ENCODE data around the gene BACE1-AS. TPM values are rescaled to one million over a fixed set of nuclear protein-coding genes. Genes with fewer than 3 reads are reported as not detected.

BACE1-AS gene
- total and polyA plus RNA-seq, 2 experiments from 2014 or later, result 6.4 to 12.9 TPM

DNA sequence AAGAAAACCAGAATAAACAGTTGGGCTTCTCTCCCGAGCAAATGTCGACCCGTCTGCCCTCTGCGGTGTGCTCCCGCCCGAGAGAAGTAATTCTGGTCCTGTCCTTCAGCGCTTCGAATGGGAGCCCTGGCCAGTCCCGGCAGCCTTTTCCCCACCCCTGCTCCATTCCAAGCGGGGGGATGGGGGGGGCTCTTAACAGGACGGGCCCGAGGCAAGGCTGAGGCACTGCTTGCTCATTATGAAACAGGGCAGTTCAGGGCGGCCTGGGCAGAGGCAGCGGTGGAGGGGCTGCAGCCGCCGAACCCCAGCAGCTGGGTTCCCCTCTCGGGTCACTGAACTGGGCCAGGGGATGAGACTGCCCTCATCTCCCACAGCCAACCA is 9.1 kb downstream of the BACE1-AS start:
- H3K27ac ChIP-seq, result peak overlapping the region; percentile 73
- peak; percentile 51 to 63 for DNase-seq (ENCODE audit: low read depth in 1 of 2, low spot score in 1 of 2)
- H3K27me3 ChIP-seq, result no peaks in the 10 kb centered on the region
- TF ChIP-seq, protein P1, sequence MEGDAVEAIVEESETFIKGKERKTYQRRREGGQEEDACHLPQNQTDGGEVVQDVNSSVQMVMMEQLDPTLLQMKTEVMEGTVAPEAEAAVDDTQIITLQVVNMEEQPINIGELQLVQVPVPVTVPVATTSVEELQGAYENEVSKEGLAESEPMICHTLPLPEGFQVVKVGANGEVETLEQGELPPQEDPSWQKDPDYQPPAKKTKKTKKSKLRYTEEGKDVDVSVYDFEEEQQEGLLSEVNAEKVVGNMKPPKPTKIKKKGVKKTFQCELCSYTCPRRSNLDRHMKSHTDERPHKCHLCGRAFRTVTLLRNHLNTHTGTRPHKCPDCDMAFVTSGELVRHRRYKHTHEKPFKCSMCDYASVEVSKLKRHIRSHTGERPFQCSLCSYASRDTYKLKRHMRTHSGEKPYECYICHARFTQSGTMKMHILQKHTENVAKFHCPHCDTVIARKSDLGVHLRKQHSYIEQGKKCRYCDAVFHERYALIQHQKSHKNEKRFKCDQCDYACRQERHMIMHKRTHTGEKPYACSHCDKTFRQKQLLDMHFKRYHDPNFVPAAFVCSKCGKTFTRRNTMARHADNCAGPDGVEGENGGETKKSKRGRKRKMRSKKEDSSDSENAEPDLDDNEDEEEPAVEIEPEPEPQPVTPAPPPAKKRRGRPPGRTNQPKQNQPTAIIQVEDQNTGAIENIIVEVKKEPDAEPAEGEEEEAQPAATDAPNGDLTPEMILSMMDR (IDR thresholded peaks at IDR 0.05; ENCODE audit: low read depth, low read length), result no peak
- no peaks in the 10 kb centered on the region for H3K9me3 ChIP-seq (ENCODE audit: low read depth)
- no peak overlapping the region for H3K4me3 ChIP-seq
- H3K36me3 ChIP-seq, result no peaks in the 10 kb centered on the region
- peaks cover 44% of the 10 kb centered on the region for H3K4me1 ChIP-seq (ENCODE audit: low read depth)

DNA sequence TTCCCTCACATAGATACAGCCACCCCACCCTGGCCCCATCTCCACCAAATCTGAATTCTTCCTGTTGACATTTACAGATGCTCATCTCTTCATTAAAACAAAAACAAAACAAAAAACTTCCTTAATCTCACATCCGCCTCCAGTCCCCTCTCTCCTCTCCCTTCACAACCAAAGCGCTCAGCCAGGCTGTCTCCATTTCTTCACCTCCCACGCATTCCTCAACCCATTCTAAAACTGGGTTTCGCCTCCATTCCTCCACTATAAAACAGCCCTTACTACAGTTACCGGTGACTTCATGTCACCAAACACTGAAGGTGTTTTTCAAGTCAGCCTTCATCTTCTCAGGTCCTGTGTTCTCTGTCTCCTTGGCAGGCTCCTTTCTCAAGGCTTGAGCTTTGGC is 9.6 kb downstream of the BACE1-AS start:
- DNase-seq (ENCODE audit: low read depth in 1 of 2, low spot score in 1 of 2), result peak in 1 of 2 donors; percentile 74
- Histone ChIP-seq H3K4me3 (no peak overlapping the region), H3K36me3 (no peaks in the 10 kb centered on the region), H3K27ac (no peak overlapping the region), H3K4me1 (ENCODE audit: low read depth) (peaks cover 44% of the 10 kb centered on the region), H3K9me3 (ENCODE audit: low read depth) (no peaks in the 10 kb centered on the region), H3K27me3 (no peaks in the 10 kb centered on the region)
- TF ChIP-seq, protein P1 (IDR thresholded peaks at IDR 0.05; ENCODE audit: low read depth, low read length), result no peak

DNA sequence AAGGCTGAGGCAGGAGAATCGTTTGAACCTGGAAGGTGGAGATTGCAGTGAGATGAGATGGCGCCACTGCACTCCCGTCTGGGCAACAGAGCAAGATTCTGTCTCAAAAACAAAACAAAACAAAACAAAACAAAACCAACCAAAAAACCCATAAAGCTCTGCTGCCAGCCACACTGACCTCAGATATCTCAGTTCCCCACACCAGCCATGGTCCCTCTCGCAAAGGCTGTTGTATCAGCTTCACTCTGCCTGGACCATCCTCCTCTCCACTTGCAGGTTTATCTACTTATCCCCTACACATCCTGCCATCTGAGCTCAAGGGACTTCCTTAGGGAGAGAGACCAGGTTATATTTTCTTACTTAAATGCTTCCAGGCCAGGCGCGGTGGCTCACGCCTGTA is 11.1 kb downstream of the BACE1-AS start:
- H3K27me3 ChIP-seq, result no peaks in the 10 kb centered on the region
- H3K4me3 ChIP-seq, result no peak overlapping the region
- DNase-seq (ENCODE audit: low read depth in 1 of 2, low spot score in 1 of 2), result no peak
- H3K27ac ChIP-seq, result no peak overlapping the region
- no peaks in the 10 kb centered on the region for H3K36me3 ChIP-seq
- H3K9me3 ChIP-seq (ENCODE audit: low read depth), result no peaks in the 10 kb centered on the region
- TF ChIP-seq, protein P1 (IDR thresholded peaks at IDR 0.05; ENCODE audit: low read depth, low read length), result no peak
- H3K4me1 ChIP-seq (ENCODE audit: low read depth), result peaks cover 39% of the 10 kb centered on the region

DNA sequence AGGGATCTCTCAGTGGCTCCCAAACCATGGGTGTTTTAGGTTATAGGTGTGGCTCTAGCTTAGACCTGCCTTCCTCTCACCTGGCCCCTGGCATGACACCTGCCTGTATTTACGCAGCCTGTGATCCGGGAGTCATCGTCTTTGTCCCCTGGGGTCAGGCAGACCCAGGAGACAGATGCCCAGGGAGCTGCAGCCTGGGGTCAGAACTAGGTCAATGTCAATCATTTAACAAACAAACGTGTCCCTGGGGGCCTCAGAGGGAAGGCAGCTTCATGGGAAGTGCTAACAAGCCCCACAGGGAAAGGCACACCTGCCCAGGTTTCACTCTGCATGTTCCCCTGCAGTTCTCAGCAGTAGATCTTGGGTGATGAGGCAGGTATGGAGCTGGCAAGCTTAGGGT is 12.0 kb downstream of the BACE1-AS start:
- H3K9me3 ChIP-seq (ENCODE audit: low read depth), result no peaks in the 10 kb centered on the region
- TF ChIP-seq, protein P1 (IDR thresholded peaks at IDR 0.05; ENCODE audit: low read depth, low read length), result no peak
- H3K36me3 ChIP-seq, result no peaks in the 10 kb centered on the region
- peaks cover 39% of the 10 kb centered on the region for H3K4me1 ChIP-seq (ENCODE audit: low read depth)
- DNase-seq (ENCODE audit: low read depth in 1 of 2, low spot score in 1 of 2), result no peak
- no peak overlapping the region for H3K4me3 ChIP-seq
- no peaks in the 10 kb centered on the region for H3K27me3 ChIP-seq
- H3K27ac ChIP-seq, result no peak overlapping the region

DNA sequence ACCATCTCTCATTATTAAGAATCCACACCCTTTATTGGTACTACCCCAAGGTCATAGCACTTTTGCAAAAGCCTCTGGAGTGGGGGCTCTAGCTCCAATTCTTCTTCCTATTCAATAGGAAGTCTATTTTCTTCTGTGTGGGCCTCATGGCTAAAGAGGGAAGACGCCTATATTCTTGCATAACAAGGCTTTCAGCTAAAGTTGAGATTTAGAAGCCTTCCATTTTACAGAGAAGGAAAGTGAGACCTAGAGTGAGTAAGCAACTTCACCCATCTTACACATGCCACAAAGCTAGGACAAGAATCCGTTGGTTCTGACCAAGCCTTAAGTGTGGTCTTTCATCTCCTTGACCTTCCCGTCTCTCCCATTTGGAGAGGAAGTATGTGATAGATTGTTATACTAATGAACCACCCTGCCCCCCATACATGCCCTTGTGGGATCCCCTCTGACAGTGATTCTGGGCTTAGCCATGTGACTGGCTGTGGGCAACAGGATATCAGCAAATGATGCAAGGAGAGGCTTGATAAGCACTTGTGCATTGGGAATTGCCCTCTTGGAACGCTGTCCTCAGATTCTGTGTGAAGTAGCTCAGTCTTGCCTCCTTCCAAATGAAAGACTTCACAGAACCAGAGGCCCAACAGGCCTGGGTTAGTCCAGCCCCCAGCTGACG is 12.6 kb downstream of the BACE1-AS start:
- peak; percentile 24 to 36 for DNase-seq (ENCODE audit: low read depth in 1 of 2, low spot score in 1 of 2)
- no peaks in the 10 kb centered on the region for H3K27me3 ChIP-seq
- H3K4me1 ChIP-seq (ENCODE audit: low read depth), result peaks cover 39% of the 10 kb centered on the region
- no peak overlapping the region for H3K4me3 ChIP-seq
- TF ChIP-seq, protein P1 (IDR thresholded peaks at IDR 0.05; ENCODE audit: low read depth, low read length), result no peak
- no peaks in the 10 kb centered on the region for H3K36me3 ChIP-seq
- H3K9me3 ChIP-seq (ENCODE audit: low read depth), result no peaks in the 10 kb centered on the region
- H3K27ac ChIP-seq, result no peak overlapping the region

Measured in cardiac muscle cell (in vitro differentiated cells and primary cell).